ENCODE results near the gene VIL1.

VIL1 gene

DNA sequence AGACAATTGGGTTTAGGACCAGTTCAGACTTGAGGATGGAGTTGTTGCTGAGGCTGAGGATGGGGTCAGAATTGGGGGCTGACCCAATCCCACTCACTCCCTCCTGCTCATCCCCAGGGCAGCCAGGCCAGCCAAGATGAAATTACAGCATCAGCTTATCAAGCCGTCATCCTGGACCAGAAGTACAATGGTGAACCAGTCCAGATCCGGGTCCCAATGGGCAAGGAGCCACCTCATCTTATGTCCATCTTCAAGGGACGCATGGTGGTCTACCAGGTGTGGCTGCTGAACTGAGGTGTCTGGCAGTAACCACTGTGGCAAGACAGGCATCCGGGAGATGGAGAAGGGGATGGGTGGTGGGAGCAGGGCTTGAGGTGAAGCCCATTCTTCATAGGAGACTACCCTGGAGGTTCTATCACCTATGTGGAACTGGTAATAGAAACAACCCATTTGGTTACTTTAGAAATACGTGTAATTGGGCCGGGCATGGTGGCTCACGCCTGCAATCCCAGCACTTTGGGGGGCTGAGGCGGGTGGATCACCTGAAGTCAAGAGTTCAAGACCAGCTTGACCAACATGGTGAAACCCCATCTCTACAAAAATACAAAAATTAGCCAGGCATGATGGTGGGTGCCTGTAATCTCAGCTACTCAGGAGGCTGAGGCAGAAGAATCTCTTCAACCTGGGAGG lies 13.9 kb downstream of the VIL1 start:
- Histone ChIP-seq H3K9me3 (ENCODE audit: control insufficient read depth, insufficient read depth, low read length) (no peaks in the 10 kb centered on the region), H3K27ac (ENCODE audit: low read depth, low read length) (no peak overlapping the region), H3K4me3 (ENCODE audit: low read depth, low read length) (no peak overlapping the region), H3K27me3 (ENCODE audit: control insufficient read depth, insufficient read depth, low read length) (no peaks in the 10 kb centered on the region), H3K9ac (ENCODE audit: low read depth, low read length) (no peak overlapping the region), H3K36me3 (ENCODE audit: control insufficient read depth, insufficient read depth, low read length) (no peaks in the 10 kb centered on the region), H3K4me1 (ENCODE audit: control insufficient read depth, insufficient read depth, low read length) (no peaks in the 10 kb centered on the region)

DNA sequence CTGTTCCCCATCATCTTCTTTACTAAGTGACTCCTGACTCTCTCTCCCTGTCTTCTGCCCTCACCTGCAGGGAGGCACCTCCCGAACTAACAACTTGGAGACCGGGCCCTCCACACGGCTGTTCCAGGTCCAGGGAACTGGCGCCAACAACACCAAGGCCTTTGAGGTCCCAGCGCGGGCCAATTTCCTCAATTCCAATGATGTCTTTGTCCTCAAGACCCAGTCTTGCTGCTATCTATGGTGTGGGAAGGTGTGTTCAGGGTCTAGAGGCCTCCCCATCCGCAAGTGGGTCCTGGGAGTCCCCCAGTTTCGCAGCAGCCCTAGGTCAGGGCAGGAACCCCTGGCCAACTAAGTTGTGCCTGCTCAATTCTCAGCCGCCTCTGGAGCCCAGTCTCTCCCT lies 15.5 kb downstream of the VIL1 start:
- no peaks in the 10 kb centered on the region for H3K27me3 ChIP-seq (ENCODE audit: control insufficient read depth, insufficient read depth, low read length)
- H3K27ac ChIP-seq (ENCODE audit: low read depth, low read length) = no peak overlapping the region
- no peak overlapping the region for H3K9ac ChIP-seq (ENCODE audit: low read depth, low read length)
- H3K4me1 ChIP-seq (ENCODE audit: control insufficient read depth, insufficient read depth, low read length) = no peaks in the 10 kb centered on the region
- no peaks in the 10 kb centered on the region for H3K9me3 ChIP-seq (ENCODE audit: control insufficient read depth, insufficient read depth, low read length)
- H3K4me3 ChIP-seq (ENCODE audit: low read depth, low read length) = no peak overlapping the region
- H3K36me3 ChIP-seq (ENCODE audit: control insufficient read depth, insufficient read depth, low read length) = no peaks in the 10 kb centered on the region

DNA sequence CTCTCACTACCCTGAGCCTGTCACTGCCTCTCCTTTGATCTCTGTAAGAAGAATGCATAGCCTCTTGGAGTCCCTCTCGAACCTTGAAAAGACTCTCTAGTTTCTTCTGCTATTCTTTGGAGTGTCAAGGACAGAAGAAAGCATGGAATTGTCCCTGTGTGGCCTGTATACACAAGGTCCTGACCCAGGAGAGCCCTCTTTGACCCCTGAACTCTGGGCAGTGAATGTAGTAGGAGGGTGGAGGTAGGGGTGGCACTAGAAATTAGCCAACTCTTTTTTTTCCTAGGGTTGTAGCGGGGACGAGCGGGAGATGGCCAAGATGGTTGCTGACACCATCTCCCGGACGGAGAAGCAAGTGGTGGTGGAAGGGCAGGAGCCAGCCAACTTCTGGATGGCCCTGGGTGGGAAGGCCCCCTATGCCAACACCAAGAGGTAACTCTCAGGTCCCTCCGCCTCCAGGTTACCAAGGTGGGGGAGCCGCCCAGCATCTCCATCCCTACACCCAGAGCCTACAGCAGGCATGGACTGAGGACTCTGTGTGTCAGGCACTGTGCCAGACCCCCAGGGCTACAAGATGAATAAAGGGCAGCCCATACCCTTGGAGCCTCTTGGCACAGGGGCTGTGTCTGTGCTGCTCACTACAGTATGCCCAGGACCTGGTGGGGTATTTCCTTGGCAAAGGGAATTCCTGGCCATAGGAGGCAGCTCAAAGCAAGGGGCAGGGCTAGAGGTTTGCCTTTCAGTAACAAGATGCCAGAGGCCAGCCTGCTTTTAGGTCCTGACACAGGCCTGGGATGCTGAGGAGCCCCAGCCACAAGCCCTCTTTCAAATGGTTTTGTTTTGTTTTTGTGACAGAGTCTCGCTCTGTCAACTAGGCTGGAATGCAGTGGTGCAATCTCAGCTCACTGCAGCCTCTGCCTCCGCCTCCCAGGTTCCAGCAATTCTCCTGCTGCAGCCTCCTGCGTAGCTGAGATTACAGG lies 16.4 kb downstream of the VIL1 start:
- Histone ChIP-seq H3K4me3 (ENCODE audit: low read depth, low read length) (no peak overlapping the region), H3K36me3 (ENCODE audit: control insufficient read depth, insufficient read depth, low read length) (no peaks in the 10 kb centered on the region), H3K27me3 (ENCODE audit: control insufficient read depth, insufficient read depth, low read length) (no peaks in the 10 kb centered on the region), H3K4me1 (ENCODE audit: control insufficient read depth, insufficient read depth, low read length) (no peaks in the 10 kb centered on the region), H3K27ac (ENCODE audit: low read depth, low read length) (no peak overlapping the region), H3K9me3 (ENCODE audit: control insufficient read depth, insufficient read depth, low read length) (no peaks in the 10 kb centered on the region), H3K9ac (ENCODE audit: low read depth, low read length) (no peak overlapping the region)

DNA sequence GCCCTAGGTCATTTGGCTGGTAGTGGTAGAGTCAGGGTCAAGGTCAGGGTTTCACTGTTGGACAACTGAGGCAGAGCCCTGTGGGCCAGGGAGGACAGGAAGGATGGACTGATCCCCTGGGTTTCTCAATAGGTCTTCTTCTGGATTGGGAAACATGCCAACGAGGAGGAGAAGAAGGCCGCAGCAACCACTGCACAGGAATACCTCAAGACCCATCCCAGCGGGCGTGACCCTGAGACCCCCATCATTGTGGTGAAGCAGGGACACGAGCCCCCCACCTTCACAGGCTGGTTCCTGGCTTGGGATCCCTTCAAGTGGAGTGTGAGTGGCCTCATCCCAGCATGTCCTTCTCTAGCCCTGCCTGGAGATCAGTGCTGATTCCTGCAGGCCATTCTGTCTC lies 18.1 kb downstream of the VIL1 start:
- H3K9me3 ChIP-seq (ENCODE audit: control insufficient read depth, insufficient read depth, low read length) = no peaks in the 10 kb centered on the region
- H3K27ac ChIP-seq (ENCODE audit: low read depth, low read length) = no peak overlapping the region
- no peak overlapping the region for H3K9ac ChIP-seq (ENCODE audit: low read depth, low read length)
- no peaks in the 10 kb centered on the region for H3K36me3 ChIP-seq (ENCODE audit: control insufficient read depth, insufficient read depth, low read length)
- no peak overlapping the region for H3K4me3 ChIP-seq (ENCODE audit: low read depth, low read length)
- H3K27me3 ChIP-seq (ENCODE audit: control insufficient read depth, insufficient read depth, low read length) = no peaks in the 10 kb centered on the region
- H3K4me1 ChIP-seq (ENCODE audit: control insufficient read depth, insufficient read depth, low read length) = no peaks in the 10 kb centered on the region

DNA sequence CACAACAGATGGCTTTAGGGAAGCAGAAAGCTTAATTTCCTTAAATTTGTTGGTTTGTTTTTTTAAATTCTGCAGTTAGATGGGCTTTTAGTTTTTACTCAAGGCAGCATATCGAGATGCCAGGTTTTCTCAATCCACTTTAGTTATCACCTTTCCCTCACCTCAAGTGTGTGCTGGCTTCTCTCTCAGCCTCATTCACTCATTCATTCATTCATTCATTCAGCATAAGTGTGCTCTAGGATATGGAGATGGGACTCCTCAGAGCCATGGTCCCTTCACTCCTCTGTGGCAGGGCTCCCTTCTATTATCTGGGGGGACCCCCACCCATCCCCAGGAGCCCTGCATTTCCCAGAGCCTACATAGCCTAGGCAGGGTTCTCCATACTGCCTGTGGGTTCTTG lies 19.0 kb downstream of the VIL1 start:
- Histone ChIP-seq H3K36me3 (ENCODE audit: control insufficient read depth, insufficient read depth, low read length) (no peaks in the 10 kb centered on the region), H3K27ac (ENCODE audit: low read depth, low read length) (no peak overlapping the region), H3K9me3 (ENCODE audit: control insufficient read depth, insufficient read depth, low read length) (no peaks in the 10 kb centered on the region), H3K4me3 (ENCODE audit: low read depth, low read length) (no peak overlapping the region), H3K27me3 (ENCODE audit: control insufficient read depth, insufficient read depth, low read length) (no peaks in the 10 kb centered on the region), H3K9ac (ENCODE audit: low read depth, low read length) (no peak overlapping the region), H3K4me1 (ENCODE audit: control insufficient read depth, insufficient read depth, low read length) (no peaks in the 10 kb centered on the region)

DNA sequence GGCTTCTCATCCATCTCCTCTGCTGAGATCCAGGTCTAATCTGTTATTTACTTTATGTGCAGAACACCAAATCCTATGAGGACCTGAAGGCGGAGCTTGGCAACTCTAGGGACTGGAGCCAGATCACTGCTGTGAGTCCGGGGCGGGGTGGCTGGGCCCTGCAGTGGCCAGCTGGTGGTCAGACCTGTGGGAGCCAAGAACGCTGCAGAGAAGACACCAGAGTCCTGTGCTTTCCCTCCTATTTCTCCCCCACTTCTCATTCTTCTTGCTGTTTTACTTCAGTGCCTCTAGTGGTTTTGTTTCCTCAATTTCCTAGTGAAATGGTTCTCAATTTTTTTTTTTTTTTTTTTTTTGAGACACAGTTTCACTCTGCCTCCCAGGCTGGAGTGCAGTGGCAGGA lies 19.7 kb downstream of the VIL1 start:
- Histone ChIP-seq H3K27me3 (ENCODE audit: control insufficient read depth, insufficient read depth, low read length) (no peaks in the 10 kb centered on the region), H3K9me3 (ENCODE audit: control insufficient read depth, insufficient read depth, low read length) (no peaks in the 10 kb centered on the region), H3K4me1 (ENCODE audit: control insufficient read depth, insufficient read depth, low read length) (no peaks in the 10 kb centered on the region), H3K9ac (ENCODE audit: low read depth, low read length) (no peak overlapping the region), H3K4me3 (ENCODE audit: low read depth, low read length) (no peak overlapping the region), H3K36me3 (ENCODE audit: control insufficient read depth, insufficient read depth, low read length) (no peaks in the 10 kb centered on the region), H3K27ac (ENCODE audit: low read depth, low read length) (no peak overlapping the region)

DNA sequence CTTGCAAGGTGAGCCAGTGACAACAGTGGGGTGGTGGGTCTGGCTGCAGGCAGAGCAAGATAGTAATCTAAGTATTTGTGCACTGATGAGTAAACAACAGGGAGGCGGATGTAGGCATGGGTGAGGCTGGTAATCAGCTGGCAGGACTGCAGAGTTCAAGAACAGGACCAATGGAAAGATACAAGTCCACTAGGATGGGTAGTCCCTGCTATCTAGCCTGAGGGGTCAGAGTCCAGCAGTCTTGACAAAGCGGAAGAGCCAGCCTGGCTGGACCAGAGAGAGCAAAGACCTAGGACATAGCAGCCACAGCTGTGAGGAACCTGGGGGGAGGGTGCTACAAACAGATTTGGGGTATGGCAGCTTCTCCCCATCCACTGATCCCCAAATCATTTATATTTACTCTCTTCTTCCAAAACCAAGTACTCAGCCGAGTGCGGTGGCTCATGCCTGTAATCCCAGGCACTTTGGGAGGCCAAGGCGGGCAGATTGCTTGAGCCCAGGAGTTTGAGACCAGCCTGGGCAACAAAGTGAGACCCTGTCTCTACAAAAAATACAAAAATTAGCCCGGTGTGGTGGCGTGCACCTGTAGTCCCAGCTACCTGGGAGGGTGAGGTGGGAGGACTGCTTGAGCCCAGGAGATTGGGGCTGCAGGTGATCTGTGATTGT lies 25.9 kb downstream of the VIL1 start:
- peaks cover 30% of the 10 kb centered on the region for H3K36me3 ChIP-seq (ENCODE audit: control insufficient read depth, insufficient read depth, low read length)
- H3K9me3 ChIP-seq (ENCODE audit: control insufficient read depth, insufficient read depth, low read length) = no peaks in the 10 kb centered on the region
- no peaks in the 10 kb centered on the region for H3K4me1 ChIP-seq (ENCODE audit: control insufficient read depth, insufficient read depth, low read length)
- H3K27me3 ChIP-seq (ENCODE audit: control insufficient read depth, insufficient read depth, low read length) = no peaks in the 10 kb centered on the region
- H3K27ac ChIP-seq (ENCODE audit: low read depth, low read length) = no peak overlapping the region
- no peak overlapping the region for H3K4me3 ChIP-seq (ENCODE audit: low read depth, low read length)
- no peak overlapping the region for H3K9ac ChIP-seq (ENCODE audit: low read depth, low read length)

DNA sequence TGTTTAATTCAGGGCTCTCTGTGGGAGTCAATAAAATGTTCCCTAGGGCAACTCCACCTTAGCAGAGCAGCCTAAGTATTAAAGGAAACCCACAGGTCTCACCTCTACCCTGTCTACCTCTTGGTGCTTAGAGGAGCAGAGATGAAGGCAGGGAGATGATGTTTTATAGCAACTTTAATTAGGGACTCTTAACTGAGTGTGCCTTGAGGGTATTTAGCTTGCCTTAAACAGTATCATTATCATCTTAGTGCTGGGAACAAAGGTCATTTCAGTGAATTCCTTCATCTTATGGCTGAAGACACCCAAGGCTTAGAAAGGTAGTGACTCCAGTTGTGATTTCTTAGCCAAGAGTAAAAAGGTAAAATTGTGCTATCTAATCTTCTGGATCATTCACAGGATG lies 26.7 kb downstream of the VIL1 start:
- peaks cover 37% of the 10 kb centered on the region for H3K36me3 ChIP-seq (ENCODE audit: control insufficient read depth, insufficient read depth, low read length)
- H3K27me3 ChIP-seq (ENCODE audit: control insufficient read depth, insufficient read depth, low read length) = no peaks in the 10 kb centered on the region
- no peaks in the 10 kb centered on the region for H3K9me3 ChIP-seq (ENCODE audit: control insufficient read depth, insufficient read depth, low read length)
- H3K9ac ChIP-seq (ENCODE audit: low read depth, low read length) = no peak overlapping the region
- no peak overlapping the region for H3K4me3 ChIP-seq (ENCODE audit: low read depth, low read length)
- 0 out of 2 replicates have a peak, but pooled peaks cover 2% of the 10 kb centered on the region for H3K4me1 ChIP-seq (ENCODE audit: control insufficient read depth, insufficient read depth, low read length)
- H3K27ac ChIP-seq (ENCODE audit: low read depth, low read length) = no peak overlapping the region

DNA sequence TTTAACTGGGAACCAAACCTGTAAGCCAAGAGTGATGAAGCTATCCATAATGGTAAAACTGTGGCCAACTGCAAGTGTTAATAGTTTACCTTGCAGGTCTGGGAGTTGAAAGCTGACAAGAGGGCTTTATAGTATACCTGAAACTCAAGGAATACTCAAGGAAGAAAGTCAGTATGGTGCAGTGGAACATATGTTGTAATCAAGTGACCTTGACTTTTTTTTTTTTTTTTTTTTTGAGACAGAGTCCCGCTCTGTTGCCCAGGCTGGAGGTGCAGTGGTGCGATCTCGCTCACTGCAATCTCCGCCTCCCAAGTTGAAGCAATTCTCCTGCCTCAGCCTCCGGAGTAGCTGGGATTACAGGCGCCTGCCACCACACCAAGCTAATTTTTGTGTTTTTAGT lies 27.6 kb downstream of the VIL1 start:
- peaks cover 11% of the 10 kb centered on the region; the same call in 1 of the 2 replicates for H3K4me1 ChIP-seq (ENCODE audit: control insufficient read depth, insufficient read depth, low read length)
- H3K4me3 ChIP-seq (ENCODE audit: low read depth, low read length) = no peak overlapping the region
- H3K9ac ChIP-seq (ENCODE audit: low read depth, low read length) = no peak overlapping the region
- H3K27ac ChIP-seq (ENCODE audit: low read depth, low read length) = no peak overlapping the region
- H3K27me3 ChIP-seq (ENCODE audit: control insufficient read depth, insufficient read depth, low read length) = no peaks in the 10 kb centered on the region
- no peaks in the 10 kb centered on the region for H3K9me3 ChIP-seq (ENCODE audit: control insufficient read depth, insufficient read depth, low read length)
- H3K36me3 ChIP-seq (ENCODE audit: control insufficient read depth, insufficient read depth, low read length) = peaks cover 41% of the 10 kb centered on the region

DNA sequence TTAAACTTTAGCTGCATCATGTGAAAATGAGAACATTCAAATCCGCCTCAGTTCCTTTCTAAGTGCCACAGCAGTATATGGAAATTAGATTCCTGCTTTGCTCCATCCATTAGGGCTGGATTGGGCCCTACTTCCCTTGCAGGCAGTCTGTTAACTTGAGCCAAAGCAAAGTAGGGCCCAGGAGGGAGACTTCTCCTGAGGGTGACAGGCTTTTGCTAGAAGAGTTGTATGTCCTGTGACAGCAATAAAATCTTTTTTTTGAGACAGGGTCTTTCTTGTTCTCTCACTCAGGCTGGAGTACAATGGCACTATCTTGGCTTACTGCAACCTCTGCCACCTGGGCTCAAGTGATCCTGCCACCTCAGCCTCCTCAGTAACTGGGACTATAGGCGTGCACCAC lies 28.1 kb downstream of the VIL1 start:
- Histone ChIP-seq H3K9ac (ENCODE audit: low read depth, low read length) (no peak overlapping the region), H3K36me3 (ENCODE audit: control insufficient read depth, insufficient read depth, low read length) (peaks cover 45% of the 10 kb centered on the region), H3K4me3 (ENCODE audit: low read depth, low read length) (no peak overlapping the region), H3K9me3 (ENCODE audit: control insufficient read depth, insufficient read depth, low read length) (no peaks in the 10 kb centered on the region), H3K27me3 (ENCODE audit: control insufficient read depth, insufficient read depth, low read length) (no peaks in the 10 kb centered on the region), H3K4me1 (ENCODE audit: control insufficient read depth, insufficient read depth, low read length) (peaks cover 11% of the 10 kb centered on the region; the same call in 1 of the 2 replicates), H3K27ac (ENCODE audit: low read depth, low read length) (no peak overlapping the region)

DNA sequence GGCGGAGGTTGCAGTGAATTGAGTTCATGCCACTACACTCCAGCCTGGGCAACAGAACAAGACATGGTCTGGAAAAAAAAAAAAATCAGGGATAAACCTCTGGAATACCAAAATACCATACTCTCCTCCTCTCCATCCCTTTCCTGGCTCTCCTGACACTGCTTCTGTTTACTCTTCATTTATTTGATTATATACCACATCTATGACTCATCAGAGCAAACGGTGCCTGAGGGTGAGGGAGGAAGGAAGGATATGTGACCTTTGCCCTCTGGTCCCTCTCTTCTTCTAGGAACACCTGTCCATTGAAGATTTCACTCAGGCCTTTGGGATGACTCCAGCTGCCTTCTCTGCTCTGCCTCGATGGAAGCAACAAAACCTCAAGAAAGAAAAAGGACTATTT lies 30.0 kb downstream of the VIL1 start:
- Histone ChIP-seq H3K9me3 (ENCODE audit: control insufficient read depth, insufficient read depth, low read length) (no peaks in the 10 kb centered on the region), H3K27ac (ENCODE audit: low read depth, low read length) (no peak overlapping the region), H3K36me3 (ENCODE audit: control insufficient read depth, insufficient read depth, low read length) (peaks cover 57% of the 10 kb centered on the region), H3K27me3 (ENCODE audit: control insufficient read depth, insufficient read depth, low read length) (no peaks in the 10 kb centered on the region), H3K9ac (ENCODE audit: low read depth, low read length) (no peak overlapping the region), H3K4me3 (ENCODE audit: low read depth, low read length) (no peak overlapping the region), H3K4me1 (ENCODE audit: control insufficient read depth, insufficient read depth, low read length) (peaks cover 11% of the 10 kb centered on the region; the same call in 1 of the 2 replicates)
